Stomach (tissue), 9 donors: ENCODE measurements around the gene KCTD20. TPM values are rescaled to one million over a fixed set of nuclear protein-coding genes. Genes with fewer than 3 reads are reported as not detected.

Source experiments
- DNase-seq, 2 donors: peaks; one replicate each; pipeline versions ENCODE4 v3.0.0 to v3.0.0-alpha.2; 2013 to 2019
- H3K27ac ChIP-seq, 5 donors: fragments of 200-600 bp in 4 of 5; sonication (generic) in 4 of 5; one replicate each; pipeline ENCODE4 v1.5.1; 2013 to 2019; ENCODE audit warnings: mild to moderate bottlenecking in 1 of 5, moderate library complexity in 1 of 5
- H3K27me3 ChIP-seq, 3 donors: fragments of 200-600 bp; sonication (generic); one replicate each; pipeline ENCODE4 v1.5.1; 2017 to 2019; ENCODE audit warnings: mixed run types in 1 of 3
- H3K36me3 ChIP-seq, 4 donors: fragments of 200-600 bp; sonication (generic); 1 replicate in 3 of 4; 2 replicates in 1 of 4; pipeline ENCODE4 v1.5.1; 2016 to 2019
- H3K4me1 ChIP-seq, 4 donors: fragments of 200-600 bp; sonication (generic); one replicate each; pipeline ENCODE4 v1.5.1; 2016 to 2019
- H3K4me3 ChIP-seq, 4 donors: fragments of 200-600 bp; sonication (generic) in 3 of 4; one replicate each; pipeline ENCODE4 v1.5.1; 2016 to 2019; ENCODE audit warnings: mild to moderate bottlenecking in 1 of 4
- H3K9me3 ChIP-seq, 4 donors: fragments of 200-600 bp; sonication (generic); one replicate each; pipeline ENCODE4 v1.5.1; 2016 to 2019
- CTCF ChIP-seq, 7 experiments: fragments of 450-650 bp in 4 of 7; fragments of 200-600 bp in 3 of 7; sonication (generic) in 3 of 7; IDR thresholded peaks; one replicate each; pipeline ENCODE4 v1.5.1; 2016 to 2019; ENCODE audit warnings: antibody characterized with exemption in 7 of 7, control low read depth in 2 of 7, mild to moderate bottlenecking in 1 of 7
- EP300 ChIP-seq: sonication (generic); formaldehyde crosslinking; IDR thresholded peaks from one replicate; pipeline ENCODE4 v1.6.1; 2017; ENCODE audit warnings: antibody characterized with exemption
- POLR2A ChIP-seq, 4 donors: fragments of 450-650 bp; IDR thresholded peaks; one replicate each; pipeline ENCODE4 v1.6.1; 2016; ENCODE audit warnings: antibody characterized with exemption in 4 of 4, control low read depth in 2 of 4, mild to moderate bottlenecking in 1 of 4, moderate library complexity in 1 of 4
- POLR2AphosphoS5 ChIP-seq, 3 donors: sonication (generic); formaldehyde crosslinking; IDR thresholded peaks; one replicate each; pipeline ENCODE4 v1.6.1; 2016; ENCODE audit warnings: antibody characterized with exemption in 3 of 3
- WGBS, 5 donors: extraction: QIAGEN DNeasy Blood & Tissue Kit in 3 of 5; methylation state at CpG; one replicate each; pipeline versions ENCODE4 v1.1.5 to v1.1.7; 2013 to 2018; 5-methylcytosine and 5-hydroxymethylcytosine counted together
- intact Hi-C: fragments of 100-400 bp; cut with DNase I; formaldehyde crosslinking; loops from one replicate; pipeline ENCODE4 v1.15.1; 2023; ENCODE audit warnings: low total_unique reads
- polyA plus RNA-seq, 3 donors: library from polyadenylated mRNA; stranded (reverse); fragments of 200-250 nt; gene quantifications; one replicate each; pipeline ENCODE4 v1.2.3, GENCODE V29; 2013
- total RNA-seq, 5 donors: library from RNA; depleted of rRNA; stranded (reverse); fragments of >200 nt; gene quantifications; one replicate each; pipeline versions ENCODE4 v1.1.0 to v1.2.3, GENCODE V29; 2014 to 2016
- donor health status: healthy with polysubstance abuse.
- donor health status: Bipolar disorder and iron deficiency.
- donor health status: healthy.

KCTD20 gene
- total and polyA plus RNA-seq, 8 donors = 10.3 to 72.7 (median 19.5) TPM

DNA sequence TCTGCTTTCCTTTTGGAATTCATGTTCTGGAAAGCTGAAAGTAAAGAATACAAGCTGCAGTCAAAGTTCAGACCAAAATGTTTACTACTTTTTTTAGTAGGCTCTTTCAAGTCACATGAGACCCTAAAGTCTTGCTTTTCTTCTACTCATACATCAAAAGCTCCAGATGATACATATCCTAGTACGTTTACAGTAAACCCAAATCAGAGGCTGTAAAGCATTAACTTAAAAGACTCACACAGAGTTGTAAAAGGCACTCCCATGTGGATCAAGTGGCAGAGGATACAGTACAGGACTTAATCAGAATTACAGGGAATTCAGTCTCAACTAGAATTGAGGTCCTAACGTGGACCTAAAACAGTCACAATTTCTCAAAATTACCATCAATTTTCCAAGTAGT, 63.8 kb downstream of the KCTD20 start:
- intact Hi-C loops = no loop called here
- Histone ChIP-seq H3K27ac (no peak overlapping the region), H3K4me1 (no peaks in the 10 kb centered on the region), H3K27me3 (no peaks in the 10 kb centered on the region), H3K4me3 (no peak overlapping the region), H3K36me3 (peaks cover 26 to 75% (median 61%) of the 10 kb centered on the region in 4 donors), H3K9me3 (no peaks in the 10 kb centered on the region)
- WGBS, 5 donors = 74 to 82% (median 81%) methylated on average over 2 of the region's 2 CpGs
- TF ChIP-seq CTCF (IDR thresholded peaks at IDR 0.05) (no peak), EP300 (no peak), POLR2A (IDR thresholded peaks at IDR 0.05) (no peak), POLR2AphosphoS5 (IDR thresholded peaks at IDR 0.05) (no peak)
- DNase-seq = no peak

DNA sequence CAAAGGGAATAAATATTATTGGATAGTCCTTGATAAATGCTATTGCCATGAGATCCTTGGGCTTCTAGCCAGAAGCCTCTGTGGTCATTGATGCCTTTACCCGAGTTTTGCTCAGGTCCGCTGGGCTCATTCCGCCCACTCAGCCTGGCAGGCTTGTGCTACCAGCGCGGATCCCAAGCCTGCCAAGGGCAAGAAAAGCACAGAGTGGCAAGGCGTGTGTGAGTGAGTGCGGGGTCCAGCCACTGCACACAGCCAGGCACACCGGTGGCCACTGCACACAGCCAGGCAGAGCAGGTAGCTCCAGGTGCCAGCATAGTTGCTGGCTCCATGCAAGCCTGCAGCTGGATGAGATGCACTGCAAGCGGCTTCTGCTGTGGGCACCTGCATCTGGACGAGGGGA, 65.7 kb downstream of the KCTD20 start:
- 82 to 93% (median 90%) methylated on average over 3 to 10 of the region's 10 CpGs for WGBS, 5 donors
- Histone ChIP-seq H3K4me1 (no peaks in the 10 kb centered on the region), H3K27me3 (no peaks in the 10 kb centered on the region), H3K4me3 (no peak overlapping the region), H3K36me3 (peaks cover 30 to 82% (median 73%) of the 10 kb centered on the region in 4 donors), H3K27ac (no peak overlapping the region), H3K9me3 (no peaks in the 10 kb centered on the region)
- intact Hi-C loops = no loop called here
- no peak for TF ChIP-seq EP300
- TF ChIP-seq POLR2A (IDR thresholded peaks at IDR 0.05) = no peak
- no peak for TF ChIP-seq CTCF (IDR thresholded peaks at IDR 0.05)
- TF ChIP-seq POLR2AphosphoS5 (IDR thresholded peaks at IDR 0.05) = no peak
- DNase-seq = no peak

- 88 to 100% (median 98%) methylated on average over 2 to 3 of the region's 3 CpGs for WGBS, 5 donors
Observed at GRCh38 chr6:36510365-36510764, 67.6 kb downstream of the KCTD20 start.

GRCh38 chr6:36514554-36515456, 72.0 kb downstream of the KCTD20 start:
- DNase-seq = no peak
- no peak for TF ChIP-seq POLR2A (IDR thresholded peaks at IDR 0.05)
- no peak for TF ChIP-seq EP300
- no peak for TF ChIP-seq POLR2AphosphoS5 (IDR thresholded peaks at IDR 0.05)
- no peak for TF ChIP-seq CTCF (IDR thresholded peaks at IDR 0.05)

More at GRCh38 chr6:36510365-36510764, 67.6 kb downstream of the KCTD20 start:
- TF ChIP-seq POLR2A (IDR thresholded peaks at IDR 0.05) = no peak
- no peak for TF ChIP-seq EP300
- TF ChIP-seq CTCF (IDR thresholded peaks at IDR 0.05) = no peak
- TF ChIP-seq POLR2AphosphoS5 (IDR thresholded peaks at IDR 0.05) = no peak
- Histone ChIP-seq H3K27me3 (no peaks in the 10 kb centered on the region), H3K4me1 (no peaks in the 10 kb centered on the region), H3K27ac (no peak overlapping the region), H3K9me3 (no peaks in the 10 kb centered on the region), H3K4me3 (no peak overlapping the region), H3K36me3 (peaks cover 27 to 85% (median 79%) of the 10 kb centered on the region in 4 donors)
- intact Hi-C loops = no loop called here
- no peak for DNase-seq

More at GRCh38 chr6:36514554-36515456, 72.0 kb downstream of the KCTD20 start:
- Histone ChIP-seq H3K27ac (no peak overlapping the region), H3K27me3 (no peaks in the 10 kb centered on the region), H3K9me3 (no peaks in the 10 kb centered on the region), H3K4me1 (no peaks in the 10 kb centered on the region), H3K36me3 (peaks cover 24 to 95% (median 85%) of the 10 kb centered on the region in 4 donors), H3K4me3 (no peak overlapping the region)
- intact Hi-C loops = no loop called here
- WGBS, 5 donors = 79 to 94% (median 92%) methylated on average over 8 of the region's 8 CpGs
